Lung (tissue), 12 donors: ENCODE measurements around the gene SLC51A. TPM values are rescaled to one million over a fixed set of nuclear protein-coding genes. Genes with fewer than 3 reads are reported as not detected.

Source experiments
- ATAC-seq: fragments of 200-7000 bp; cut with Tn5 transposase; one replicate; pipeline ENCODE4 v1.9.1; 2020; ENCODE audit warnings: moderate number of reproducible peaks; ENCODE audit not compliant: insufficient read depth, low FRiP score
- DNase-seq, 3 donors: peaks; one replicate each; pipeline ENCODE4 v3.0.0-alpha.2; 2013 to 2017
- H3K27ac ChIP-seq, 2 donors: one replicate each; pipeline ENCODE4 v1.5.1; 2013; ENCODE audit warnings: mild to moderate bottlenecking in 2 of 2, moderate library complexity in 2 of 2, control low read depth in 1 of 2, inconsistent platforms in 1 of 2, low read depth in 1 of 2, low read length in 1 of 2
- H3K27me3 ChIP-seq, 3 donors: one replicate each; pipeline ENCODE4 v1.5.1; 2013; ENCODE audit warnings: low read length in 2 of 3; ENCODE audit not compliant: control insufficient read depth in 3 of 3, insufficient read depth in 3 of 3
- H3K36me3 ChIP-seq, 4 donors: one replicate each; pipeline ENCODE4 v1.5.1; 2013; ENCODE audit warnings: low read length in 4 of 4, mild to moderate bottlenecking in 1 of 4, moderate library complexity in 1 of 4; ENCODE audit not compliant: control insufficient read depth in 4 of 4, insufficient read depth in 4 of 4
- H3K4me1 ChIP-seq, 5 donors: one replicate each; pipeline ENCODE4 v1.5.1; 2013; ENCODE audit warnings: low read length in 5 of 5, mild to moderate bottlenecking in 2 of 5, moderate library complexity in 1 of 5; ENCODE audit not compliant: control insufficient read depth in 5 of 5, insufficient read depth in 5 of 5
- H3K4me3 ChIP-seq: one replicate; pipeline ENCODE4 v1.5.1; 2013; ENCODE audit warnings: mild to moderate bottlenecking, control low read depth, moderate library complexity
- H3K9ac ChIP-seq, 2 donors: one replicate each; pipeline ENCODE4 v1.5.1; 2013; ENCODE audit warnings: low read length in 2 of 2, control low read depth in 1 of 2; ENCODE audit not compliant: insufficient read depth in 1 of 2
- H3K9me3 ChIP-seq, 4 donors: one replicate each; pipeline ENCODE4 v1.5.1; 2013; ENCODE audit warnings: low read length in 3 of 4, mild to moderate bottlenecking in 1 of 4, moderate library complexity in 1 of 4; ENCODE audit not compliant: control insufficient read depth in 4 of 4, insufficient read depth in 3 of 4
- WGBS, 2 donors: extraction: QIAGEN DNeasy Blood & Tissue Kit; methylation state at CpG; one replicate each; pipeline ENCODE4 v1.1.7; 2013; 5-methylcytosine and 5-hydroxymethylcytosine counted together
- polyA plus RNA-seq, 2 donors: library from polyadenylated mRNA; stranded (reverse); fragments of 200-250 nt; gene quantifications; one replicate each; pipeline ENCODE4 v1.2.1, GENCODE V29; 2013
- total RNA-seq, 2 donors: library from RNA; depleted of rRNA in 1 of 2; stranded (reverse); fragments of >200 nt in 1 of 2; gene quantifications; one replicate each; pipeline ENCODE4 v1.2.1, GENCODE V29; 2014 to 2021
- TF ChIP-seq, protein P1 (sequence below): IDR thresholded peaks from 2 replicates; pipeline ENCODE4 v1.5.1; 2012; ENCODE audit warnings: mild to moderate bottlenecking; ENCODE audit errors: control extremely low read depth, extremely low read depth
- donor health status: control.
- donor health status: control.
- donor health status: Bipolar disorder and iron deficiency.
- donor health status: healthy.
- donor health status: DM: yes; HTN: yes; CAD: no.

SLC51A gene
- total and polyA plus RNA-seq, 4 donors: 0.73 to 7.2 (median 1.9) TPM

DNA sequence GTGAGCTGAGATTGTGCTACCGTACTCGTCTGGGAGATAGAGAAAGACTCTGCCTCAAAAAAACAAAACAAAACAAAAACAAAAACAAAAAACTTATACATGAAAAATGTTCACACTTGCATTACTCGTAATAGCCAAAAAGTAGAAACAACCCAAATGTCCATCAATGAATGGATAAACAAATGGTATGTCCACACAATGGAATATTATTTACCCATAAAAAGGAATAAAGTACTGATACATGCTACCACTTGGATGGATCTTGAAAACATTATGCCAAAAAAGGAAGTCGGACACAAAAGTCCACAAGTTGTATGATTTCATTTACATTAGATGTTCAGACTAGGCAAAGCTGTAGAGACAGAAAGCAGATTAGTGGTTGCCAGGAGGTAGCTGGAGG lies 44.5 kb downstream of the SLC51A start:
- no peak overlapping the region for H3K27ac ChIP-seq
- H3K4me1 ChIP-seq: no peaks in the 10 kb centered on the region
- H3K27me3 ChIP-seq: no peaks in the 10 kb centered on the region
- H3K9me3 ChIP-seq: no peaks in the 10 kb centered on the region
- DNase-seq (no peak), ATAC-seq (no peak)
- TF ChIP-seq, protein P1, sequence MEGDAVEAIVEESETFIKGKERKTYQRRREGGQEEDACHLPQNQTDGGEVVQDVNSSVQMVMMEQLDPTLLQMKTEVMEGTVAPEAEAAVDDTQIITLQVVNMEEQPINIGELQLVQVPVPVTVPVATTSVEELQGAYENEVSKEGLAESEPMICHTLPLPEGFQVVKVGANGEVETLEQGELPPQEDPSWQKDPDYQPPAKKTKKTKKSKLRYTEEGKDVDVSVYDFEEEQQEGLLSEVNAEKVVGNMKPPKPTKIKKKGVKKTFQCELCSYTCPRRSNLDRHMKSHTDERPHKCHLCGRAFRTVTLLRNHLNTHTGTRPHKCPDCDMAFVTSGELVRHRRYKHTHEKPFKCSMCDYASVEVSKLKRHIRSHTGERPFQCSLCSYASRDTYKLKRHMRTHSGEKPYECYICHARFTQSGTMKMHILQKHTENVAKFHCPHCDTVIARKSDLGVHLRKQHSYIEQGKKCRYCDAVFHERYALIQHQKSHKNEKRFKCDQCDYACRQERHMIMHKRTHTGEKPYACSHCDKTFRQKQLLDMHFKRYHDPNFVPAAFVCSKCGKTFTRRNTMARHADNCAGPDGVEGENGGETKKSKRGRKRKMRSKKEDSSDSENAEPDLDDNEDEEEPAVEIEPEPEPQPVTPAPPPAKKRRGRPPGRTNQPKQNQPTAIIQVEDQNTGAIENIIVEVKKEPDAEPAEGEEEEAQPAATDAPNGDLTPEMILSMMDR: no peak
- H3K9ac ChIP-seq: no peak overlapping the region
- 98 to 99% methylated on average over 4 of the region's 4 CpGs for WGBS, 2 donors
- peaks cover 4 to 16% (median 7%) of the 10 kb centered on the region in 4 donors for H3K36me3 ChIP-seq
- no peak overlapping the region for H3K4me3 ChIP-seq

- DNase-seq (no peak), ATAC-seq (no peak)
- Histone ChIP-seq H3K9ac (no peak overlapping the region), H3K36me3 (peaks cover 4 to 10% (median 8%) of the 10 kb centered on the region in 4 donors), H3K27ac (no peak overlapping the region), H3K27me3 (no peaks in the 10 kb centered on the region), H3K9me3 (no peaks in the 10 kb centered on the region), H3K4me3 (no peak overlapping the region), H3K4me1 (no peaks in the 10 kb centered on the region)
- 89 to 93% methylated on average over 7 of the region's 7 CpGs for WGBS, 2 donors
- TF ChIP-seq, protein P1: no peak
Measured at GRCh38 chr3:196263819-196264218, 47.5 kb downstream of the SLC51A start.

GRCh38 chr3:196268284-196269163 lies 52.2 kb downstream of the SLC51A start:
- no peak for ATAC-seq
- no peak overlapping the region for H3K27ac ChIP-seq
- H3K4me1 ChIP-seq: no peaks in the 10 kb centered on the region
- DNase-seq: no peak
- H3K27me3 ChIP-seq: no peaks in the 10 kb centered on the region
- H3K36me3 ChIP-seq: peaks cover 6 to 16% (median 8%) of the 10 kb centered on the region in 4 donors
- H3K4me3 ChIP-seq: no peak overlapping the region
- no peaks in the 10 kb centered on the region for H3K9me3 ChIP-seq
- TF ChIP-seq, protein P1: no peak
- H3K9ac ChIP-seq: no peak overlapping the region
- WGBS, 2 donors: 70 to 79% methylated on average over 9 of the region's 9 CpGs
